Fibroblast of villous mesenchyme (primary cell): ENCODE measurements around the gene MYO1D. TPM values are rescaled to one million over a fixed set of nuclear protein-coding genes. Genes with fewer than 3 reads are reported as not detected.
A peak's percentile ranks its signal among the peaks of the same experiment; 100 is the strongest.

Experiments used
- DNase-seq: peaks from one replicate; pipeline ENCODE4 v3.0.0-alpha.2; 2010; ENCODE audit warnings: low read depth
- H3K4me3 ChIP-seq: 2 replicates; pipeline ENCODE4 v1.5.1; 2011; ENCODE audit warnings: low read depth, mild to moderate bottlenecking, low read length
- total RNA-seq: library from RNA; depleted of rRNA; stranded (reverse); fragments of >200 nt; gene quantifications from 2 replicates; pipeline ENCODE4 v1.2.3, GENCODE V29; 2012
- TF ChIP-seq, protein P1 (sequence below): IDR thresholded peaks from 2 replicates; pipeline ENCODE4 v1.5.1; 2012; ENCODE audit warnings: low read depth, mild to moderate bottlenecking, low read length; ENCODE audit not compliant: insufficient read depth

MYO1D gene
- total RNA-seq, 1 donor, result 19.0 TPM

- TF ChIP-seq, protein P1, sequence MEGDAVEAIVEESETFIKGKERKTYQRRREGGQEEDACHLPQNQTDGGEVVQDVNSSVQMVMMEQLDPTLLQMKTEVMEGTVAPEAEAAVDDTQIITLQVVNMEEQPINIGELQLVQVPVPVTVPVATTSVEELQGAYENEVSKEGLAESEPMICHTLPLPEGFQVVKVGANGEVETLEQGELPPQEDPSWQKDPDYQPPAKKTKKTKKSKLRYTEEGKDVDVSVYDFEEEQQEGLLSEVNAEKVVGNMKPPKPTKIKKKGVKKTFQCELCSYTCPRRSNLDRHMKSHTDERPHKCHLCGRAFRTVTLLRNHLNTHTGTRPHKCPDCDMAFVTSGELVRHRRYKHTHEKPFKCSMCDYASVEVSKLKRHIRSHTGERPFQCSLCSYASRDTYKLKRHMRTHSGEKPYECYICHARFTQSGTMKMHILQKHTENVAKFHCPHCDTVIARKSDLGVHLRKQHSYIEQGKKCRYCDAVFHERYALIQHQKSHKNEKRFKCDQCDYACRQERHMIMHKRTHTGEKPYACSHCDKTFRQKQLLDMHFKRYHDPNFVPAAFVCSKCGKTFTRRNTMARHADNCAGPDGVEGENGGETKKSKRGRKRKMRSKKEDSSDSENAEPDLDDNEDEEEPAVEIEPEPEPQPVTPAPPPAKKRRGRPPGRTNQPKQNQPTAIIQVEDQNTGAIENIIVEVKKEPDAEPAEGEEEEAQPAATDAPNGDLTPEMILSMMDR, result no peak
- no peak for DNase-seq
- H3K4me3 ChIP-seq, result no peak overlapping the region
Measured at GRCh38 chr17:32878211-32878610, 1.3 kb upstream of the MYO1D start.

DNA sequence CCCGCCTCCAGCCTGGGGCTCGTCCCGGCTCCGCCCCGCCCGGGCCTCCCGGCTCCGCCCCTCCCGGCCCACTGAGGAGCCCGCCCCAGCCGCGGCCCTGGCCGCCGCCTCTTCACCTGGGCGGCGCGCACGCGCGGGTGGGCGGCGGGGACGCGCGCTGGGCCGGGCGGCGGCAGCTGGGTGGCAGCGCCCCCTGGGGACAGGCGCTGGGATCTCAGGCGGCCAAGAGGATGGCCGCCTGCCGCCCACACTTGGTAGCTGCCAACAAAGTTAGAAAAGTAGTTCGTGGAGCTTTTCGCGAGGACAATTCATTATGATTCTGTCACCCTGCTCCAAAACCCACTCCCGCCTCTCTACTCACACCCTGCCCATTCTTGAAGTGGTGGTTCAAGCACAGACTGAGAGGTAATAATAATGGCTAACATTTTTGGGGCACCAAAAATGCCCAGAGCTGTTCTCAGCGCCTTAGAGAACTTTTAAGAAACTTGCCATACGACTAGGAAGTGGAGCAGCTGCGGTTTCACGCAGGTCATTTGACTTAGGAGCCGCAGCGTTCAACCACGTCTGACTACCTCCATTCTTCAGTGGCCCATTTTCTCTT, 340 bp upstream of the MYO1D start:
- peak overlapping the region; percentile 71 for H3K4me3 ChIP-seq
- TF ChIP-seq, protein P1, result peak; percentile 79
- peak; percentile 87 for DNase-seq

DNA sequence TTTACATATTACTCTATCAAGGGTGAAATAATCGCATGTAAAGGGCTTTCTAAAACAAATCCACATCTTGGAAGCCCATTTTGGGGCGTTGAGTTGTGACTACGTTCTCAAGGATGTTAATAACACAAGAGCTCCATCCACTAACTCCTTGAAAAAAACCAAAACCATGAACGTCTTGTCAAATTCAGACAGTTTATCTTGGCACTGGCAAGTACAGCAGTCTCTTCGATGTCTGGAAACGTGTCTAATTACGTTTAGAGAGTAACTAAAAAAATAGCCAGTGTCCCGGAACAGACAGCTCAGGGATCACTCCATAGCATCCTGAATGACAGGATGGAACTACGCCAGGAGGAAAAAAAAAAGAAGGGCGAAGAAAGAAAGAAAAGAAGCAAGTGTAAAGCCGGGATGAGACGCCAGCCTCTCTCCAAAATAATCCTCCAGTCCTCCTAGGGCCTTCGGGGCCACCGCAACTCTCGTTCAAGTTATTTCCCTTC, 954 bp downstream of the MYO1D start:
- peak overlapping the region; percentile 71 for H3K4me3 ChIP-seq
- DNase-seq, result no peak
- TF ChIP-seq, protein P1, result no peak

DNA sequence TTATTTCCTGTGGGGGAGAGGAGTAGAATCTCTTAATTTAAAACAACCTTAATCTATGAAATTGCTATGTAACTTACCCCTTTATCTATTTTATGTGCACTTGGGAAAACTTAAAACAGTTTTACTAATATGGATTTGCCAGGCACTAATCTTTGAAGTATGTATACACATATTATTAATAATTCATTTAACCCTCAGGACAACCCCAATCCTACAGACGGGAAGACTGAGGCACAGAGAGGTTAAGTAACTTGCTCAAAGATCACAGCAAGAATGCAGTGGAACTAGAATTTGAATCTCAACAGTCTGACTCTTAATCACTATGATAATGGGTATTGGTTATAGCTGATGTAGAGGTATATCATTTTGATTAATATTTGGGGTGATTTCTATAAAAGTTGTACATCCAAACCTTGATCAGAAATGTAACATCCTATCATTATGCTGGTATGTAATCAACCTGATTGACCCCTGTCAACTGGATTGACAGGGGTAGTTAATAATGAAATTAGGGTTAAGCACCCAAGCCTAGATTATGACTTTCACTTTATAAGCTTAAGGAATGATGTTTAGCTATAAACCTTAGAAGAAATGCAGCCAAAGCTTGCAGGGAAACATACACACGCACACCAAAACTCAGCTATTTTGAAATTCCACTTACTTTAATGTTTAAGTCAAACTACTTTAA, 1.6 kb downstream of the MYO1D start:
- no peak for DNase-seq
- no peak overlapping the region for H3K4me3 ChIP-seq
- TF ChIP-seq, protein P1, result no peak

- TF ChIP-seq, protein P1, result no peak
- no peak overlapping the region for H3K4me3 ChIP-seq
- no peak for DNase-seq
Measured at GRCh38 chr17:32873114-32873513, 3.8 kb downstream of the MYO1D start.

DNA sequence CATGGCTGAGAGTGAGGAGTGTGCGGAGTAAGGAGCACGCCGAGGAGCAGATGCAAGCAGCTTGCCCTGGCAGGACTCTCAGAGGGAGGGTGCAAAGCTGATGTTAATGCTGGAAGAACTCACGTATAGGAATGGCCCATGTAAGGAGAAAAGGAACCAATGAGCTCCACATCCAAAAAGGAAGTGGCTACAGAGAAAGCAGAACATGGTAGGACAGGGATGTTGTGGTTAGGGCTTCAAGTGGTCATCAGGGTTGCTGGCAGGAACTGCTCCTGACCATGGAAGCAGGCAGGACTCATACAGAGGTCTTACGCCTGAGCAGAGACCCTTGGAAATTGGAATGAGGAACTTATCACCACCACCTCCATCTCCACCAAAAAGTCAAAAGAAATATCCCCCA, 5.2 kb downstream of the MYO1D start:
- no peak for DNase-seq
- TF ChIP-seq, protein P1, result no peak
- H3K4me3 ChIP-seq, result no peak overlapping the region
